Measurements from ENCODE around the gene HOMEZ.
A peak's percentile ranks its signal among the peaks of the same experiment; 100 is the strongest.

The HOMEZ gene

DNA sequence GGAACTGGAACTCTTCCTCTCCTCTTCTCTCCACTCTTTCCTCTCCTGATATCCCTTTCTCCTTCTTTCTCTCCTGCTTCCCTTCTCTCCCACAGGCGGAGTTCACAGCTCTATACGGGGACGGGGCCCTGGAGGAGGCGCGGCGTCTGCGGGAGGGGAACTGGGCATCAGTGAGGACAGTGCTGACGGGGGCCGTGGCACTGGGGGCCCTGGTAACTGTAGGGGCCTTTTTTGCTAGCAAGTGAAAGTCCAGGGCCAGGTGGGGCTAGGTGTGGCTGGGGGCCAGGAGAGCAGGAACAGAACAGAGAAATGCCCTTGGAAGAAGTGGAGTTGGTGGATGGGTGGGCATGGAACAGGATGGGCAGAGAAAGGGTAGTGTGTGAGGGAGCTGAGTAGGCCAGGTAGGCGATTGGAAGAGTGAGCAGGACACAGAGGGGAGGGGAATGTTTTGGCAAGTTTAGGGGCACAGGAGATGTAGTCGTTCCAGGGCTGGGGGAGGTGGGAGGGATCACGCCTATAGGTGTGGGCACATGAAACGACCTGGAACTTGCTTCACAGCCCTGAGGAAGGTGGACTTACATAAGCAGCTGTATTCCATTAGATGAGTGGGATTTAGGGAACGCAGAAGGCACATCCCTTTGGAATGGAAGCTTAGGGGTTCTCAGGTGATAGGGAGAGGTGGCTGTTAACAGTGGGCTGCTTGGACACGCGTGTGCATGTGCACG lies 23.0 kb upstream of the HOMEZ start:
- no peak for DNase-seq (ENCODE audit: low read depth in 3 of 3, low spot score in 1 of 3)

DNA sequence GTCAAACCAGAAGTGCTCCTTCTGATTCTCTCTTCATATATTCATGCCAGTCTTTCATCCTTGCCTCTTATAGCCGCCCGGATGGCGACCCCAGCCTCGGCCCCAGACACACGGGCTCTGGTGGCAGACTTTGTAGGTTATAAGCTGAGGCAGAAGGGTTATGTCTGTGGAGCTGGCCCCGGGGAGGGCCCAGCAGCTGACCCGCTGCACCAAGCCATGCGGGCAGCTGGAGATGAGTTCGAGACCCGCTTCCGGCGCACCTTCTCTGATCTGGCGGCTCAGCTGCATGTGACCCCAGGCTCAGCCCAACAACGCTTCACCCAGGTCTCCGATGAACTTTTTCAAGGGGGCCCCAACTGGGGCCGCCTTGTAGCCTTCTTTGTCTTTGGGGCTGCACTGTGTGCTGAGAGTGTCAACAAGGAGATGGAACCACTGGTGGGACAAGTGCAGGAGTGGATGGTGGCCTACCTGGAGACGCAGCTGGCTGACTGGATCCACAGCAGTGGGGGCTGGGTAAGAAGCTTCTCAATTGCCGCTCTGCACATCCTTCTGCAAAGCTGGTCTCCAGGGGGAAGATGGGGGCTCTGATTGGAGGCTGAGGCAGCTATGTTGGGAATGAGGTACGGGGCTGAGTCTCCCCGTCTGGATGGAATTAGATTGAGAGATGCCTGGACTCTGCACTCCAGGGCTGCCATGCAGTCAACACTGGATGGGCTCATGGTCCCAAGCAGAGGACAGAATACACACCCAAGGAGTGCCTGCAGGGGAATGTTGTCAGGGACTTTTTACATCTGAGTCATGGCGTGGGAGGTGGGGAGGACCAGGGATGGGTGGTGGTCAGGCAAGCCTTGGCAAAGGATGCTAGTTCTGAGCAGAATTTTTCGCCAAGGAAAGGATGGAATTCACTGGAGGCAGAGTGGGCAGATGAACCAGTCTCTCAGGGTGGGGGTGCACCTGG lies 22.0 kb upstream of the HOMEZ start:
- no peak for DNase-seq (ENCODE audit: low read depth in 3 of 3, low spot score in 1 of 3)

DNA sequence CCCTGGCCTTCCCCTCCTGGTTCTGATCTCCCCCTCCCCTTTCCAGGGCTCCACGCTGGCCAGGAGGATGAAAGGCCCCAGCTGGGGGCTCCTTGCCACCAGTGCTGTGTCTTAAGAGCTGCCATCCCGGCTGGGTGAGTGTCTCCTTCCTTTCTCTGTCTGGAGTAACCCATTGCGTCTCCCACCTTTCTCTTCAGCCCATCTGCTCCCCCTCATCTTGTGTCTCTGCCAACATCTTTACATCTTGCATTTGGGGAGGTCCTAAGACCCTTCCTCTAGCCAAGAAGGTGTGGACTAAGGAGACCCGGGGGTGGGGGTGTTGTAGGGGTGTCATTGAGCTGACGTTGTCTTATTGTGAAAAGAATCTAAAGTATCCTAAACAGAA lies 21.2 kb upstream of the HOMEZ start:
- DNase-seq (ENCODE audit: low read depth in 3 of 3, low spot score in 1 of 3): no peak

DNA sequence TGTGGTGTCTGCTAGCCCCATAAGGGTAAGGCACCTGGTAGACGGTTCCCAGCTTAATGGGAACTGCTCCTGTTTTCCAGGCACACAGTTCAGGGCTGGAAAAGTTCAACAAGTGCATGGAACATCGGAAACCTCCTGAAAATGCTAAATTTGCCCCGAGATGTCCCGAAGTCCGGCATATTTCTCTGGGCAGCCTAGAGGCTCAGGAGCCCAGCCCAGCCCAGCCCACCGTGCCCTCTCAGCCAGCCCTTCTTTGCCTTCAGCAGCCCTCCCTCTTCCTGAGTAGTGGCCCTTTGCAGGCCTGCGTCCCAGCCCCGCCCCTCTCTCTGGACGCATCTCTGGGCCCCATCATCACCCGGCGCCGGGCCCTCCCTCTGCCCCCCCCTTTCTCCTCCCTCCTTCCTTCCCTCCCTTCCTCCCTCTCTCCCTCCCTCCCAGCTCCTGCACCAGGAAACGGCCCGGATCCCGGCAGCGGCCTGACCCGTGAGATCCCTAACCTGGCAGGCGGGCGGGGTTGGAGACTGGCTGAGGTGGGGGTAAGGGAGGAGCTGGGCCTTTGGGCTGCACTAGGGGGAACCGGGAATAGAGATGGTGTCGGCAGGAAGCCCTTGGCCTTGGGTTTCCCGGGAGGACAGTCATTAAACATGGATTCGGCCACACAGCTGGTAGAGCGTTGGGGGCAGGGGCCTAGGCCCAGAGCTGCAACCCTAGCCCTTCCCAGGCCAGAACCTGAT lies 20.6 kb upstream of the HOMEZ start, which contains the start of gene BCL2L2:
BCL2L2 (plus strand) TSS at position 422 of the 734 bp plus-strand sequence. CDS start 935 bp downstream, outside the sequence.
- DNase-seq (ENCODE audit: low read depth in 3 of 3, low spot score in 1 of 3): no peak

DNA sequence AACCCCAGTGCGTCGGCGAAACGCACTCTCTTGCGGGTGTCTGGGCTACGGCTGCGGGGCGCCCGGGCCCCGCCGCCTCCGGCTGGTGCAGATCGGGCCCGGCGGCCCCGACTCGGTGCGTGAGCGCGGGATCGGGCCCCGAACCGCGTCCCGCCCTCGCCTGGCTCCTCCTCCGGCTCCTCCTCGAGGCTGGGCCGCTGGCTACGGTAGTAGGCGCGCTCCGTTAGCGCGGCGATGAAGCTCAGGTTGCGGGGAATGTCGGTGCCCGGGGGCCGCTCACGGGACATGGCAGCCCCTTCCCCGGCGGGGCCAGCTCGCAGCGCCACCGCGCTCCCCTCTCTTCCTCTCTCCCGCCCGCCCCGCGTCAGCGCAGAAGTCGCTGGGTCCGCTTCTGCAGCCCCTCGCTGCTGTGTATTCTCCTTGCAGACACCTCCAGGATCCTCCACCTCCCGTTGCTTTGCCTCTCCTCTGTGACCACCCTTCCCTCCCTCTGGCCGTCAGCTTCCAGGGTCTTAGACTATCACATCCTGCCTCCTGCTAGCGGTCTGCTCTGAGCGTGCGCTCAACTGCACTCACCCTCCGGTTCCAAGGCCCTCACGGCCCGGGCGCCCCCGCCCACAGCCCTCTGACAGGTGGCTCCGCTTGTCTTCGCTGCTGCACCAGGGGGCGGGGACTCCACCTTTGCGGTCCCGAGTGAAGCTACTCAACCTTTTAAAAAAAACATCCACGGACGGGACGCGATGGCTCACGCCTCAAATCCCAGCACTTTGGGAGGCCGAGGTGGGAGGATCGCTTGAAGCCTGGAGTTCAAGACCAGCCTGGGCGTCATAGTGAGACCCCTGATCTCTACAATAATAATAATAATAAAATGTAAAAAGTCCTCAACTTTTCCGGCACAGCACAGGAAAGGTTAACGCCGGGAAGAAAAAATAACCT lies 16.6 kb upstream of the HOMEZ start, which contains the start of gene PPP1R3E:
PPP1R3E (minus strand) TSS at position 570 of the 936 bp plus-strand sequence; CDS start at position 287, 283 bp downstream.
- peak; percentile 67 to 77 (median 74) for DNase-seq (ENCODE audit: low read depth in 3 of 3, low spot score in 1 of 3)

DNA sequence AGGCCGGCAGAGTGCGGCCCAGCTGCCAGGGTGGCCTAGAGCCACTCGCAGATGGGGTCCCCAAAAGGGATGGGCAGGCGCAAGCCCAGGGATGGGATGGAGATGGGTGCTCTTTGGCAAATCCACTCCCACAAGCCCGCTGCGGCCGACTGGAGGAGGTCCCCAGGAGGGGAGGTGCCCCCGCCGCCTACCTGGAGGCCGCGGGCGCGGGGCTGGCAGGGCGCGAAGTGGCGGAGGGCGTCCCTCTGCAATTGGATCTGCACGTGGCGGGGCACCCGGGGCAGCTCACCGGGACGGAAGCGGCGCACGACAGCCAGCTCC lies 16.0 kb upstream of the HOMEZ start:
- peak in 1 of 3 donors; percentile 18 for DNase-seq (ENCODE audit: low read depth in 3 of 3, low spot score in 1 of 3)

DNA sequence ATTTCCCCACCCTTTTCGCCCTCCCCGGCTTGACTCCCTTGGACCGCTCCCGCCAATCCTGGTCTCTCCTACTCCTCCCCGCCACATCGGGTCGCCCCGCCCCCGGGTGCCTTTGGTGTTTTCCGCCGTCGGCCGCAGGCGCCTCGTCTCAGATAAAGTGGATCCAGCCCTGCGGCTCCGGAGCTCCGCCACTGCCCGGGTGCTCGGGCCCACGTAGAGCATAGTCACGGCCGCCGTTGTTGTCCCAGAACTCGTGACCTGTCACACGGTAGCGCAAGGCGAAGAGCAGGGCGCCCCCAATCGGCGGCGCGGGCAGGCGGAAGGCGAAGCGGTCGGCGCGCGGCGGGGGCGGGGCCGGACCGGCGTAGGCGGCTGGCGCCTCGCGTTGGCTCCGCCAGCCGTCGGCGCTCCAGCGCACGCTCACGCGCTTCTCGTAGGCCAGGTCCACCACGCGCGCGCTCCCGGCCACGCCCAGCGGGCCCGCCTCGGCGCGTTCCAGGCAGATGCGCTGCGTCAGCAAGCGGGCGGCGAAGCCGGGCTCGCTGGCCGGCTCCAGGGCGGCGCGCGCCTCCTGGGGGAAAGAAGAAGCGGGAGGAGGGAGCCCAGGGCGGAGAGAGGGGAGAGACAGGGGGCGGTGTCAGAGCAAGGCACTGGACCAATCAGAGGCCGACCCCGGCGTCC lies 15.5 kb upstream of the HOMEZ start:
- peak; percentile 87 to 95 (median 93) for DNase-seq (ENCODE audit: low read depth in 3 of 3, low spot score in 1 of 3)

DNA sequence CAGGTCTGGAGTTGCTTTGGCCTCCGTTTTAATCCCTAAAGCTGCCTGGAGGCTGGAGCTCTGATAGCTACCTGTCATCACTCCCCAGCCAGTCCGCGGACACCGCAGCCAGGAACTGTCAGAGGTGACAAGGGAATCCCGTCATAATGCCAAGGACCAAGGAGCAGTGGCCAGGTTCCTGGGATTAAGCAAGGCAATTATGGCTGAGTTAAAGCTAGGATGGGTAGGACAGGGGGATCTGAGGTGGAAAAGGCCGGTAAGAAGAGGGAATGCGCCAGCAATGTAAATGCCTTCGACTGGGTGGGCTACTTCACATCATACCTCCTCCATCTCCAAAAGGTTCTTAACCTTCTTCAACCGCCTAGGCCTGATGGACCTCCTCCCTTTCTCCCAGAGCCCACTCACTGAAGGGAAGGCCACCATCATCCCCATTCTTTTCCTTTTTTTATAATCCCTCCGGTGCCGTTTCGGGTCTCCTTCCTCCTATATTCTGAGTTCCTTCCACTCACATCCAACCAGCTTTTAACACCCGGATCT lies 14.8 kb upstream of the HOMEZ start:
- DNase-seq (ENCODE audit: low read depth in 3 of 3, low spot score in 1 of 3): no peak

DNA sequence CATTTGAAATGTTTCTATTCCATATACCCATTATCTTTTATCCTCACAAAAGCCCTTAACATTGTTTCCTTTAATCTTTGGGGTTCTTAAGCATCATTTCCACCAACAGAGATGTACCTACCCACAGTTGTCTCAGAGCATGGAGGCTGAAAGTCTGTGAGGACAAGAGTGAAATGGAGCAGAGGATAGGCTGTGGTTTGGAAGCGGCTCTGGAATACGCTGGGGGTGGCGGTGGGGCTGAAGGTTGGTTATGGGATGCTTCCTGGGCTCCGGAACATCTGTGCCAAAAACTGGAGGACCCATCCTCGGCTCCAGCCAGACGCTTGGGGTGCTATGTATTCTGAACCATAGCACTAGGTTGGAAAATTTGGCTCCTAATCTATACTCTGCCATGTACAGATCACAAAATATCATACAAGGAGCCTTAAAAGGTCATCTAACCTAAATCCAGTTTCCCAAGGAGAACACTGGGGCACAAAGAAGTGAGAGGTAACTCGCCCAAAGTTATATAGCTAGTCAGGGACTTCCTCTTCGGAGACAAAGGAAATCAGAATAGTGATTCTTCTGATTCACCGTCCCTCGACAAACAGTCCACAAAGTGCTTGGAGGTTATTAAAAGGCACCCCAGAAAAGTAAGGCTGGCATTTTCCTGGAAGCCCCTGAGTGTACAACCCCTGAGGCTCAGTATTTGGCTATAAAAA lies 14.2 kb upstream of the HOMEZ start:
- DNase-seq (ENCODE audit: low read depth in 3 of 3, low spot score in 1 of 3): no peak

DNA sequence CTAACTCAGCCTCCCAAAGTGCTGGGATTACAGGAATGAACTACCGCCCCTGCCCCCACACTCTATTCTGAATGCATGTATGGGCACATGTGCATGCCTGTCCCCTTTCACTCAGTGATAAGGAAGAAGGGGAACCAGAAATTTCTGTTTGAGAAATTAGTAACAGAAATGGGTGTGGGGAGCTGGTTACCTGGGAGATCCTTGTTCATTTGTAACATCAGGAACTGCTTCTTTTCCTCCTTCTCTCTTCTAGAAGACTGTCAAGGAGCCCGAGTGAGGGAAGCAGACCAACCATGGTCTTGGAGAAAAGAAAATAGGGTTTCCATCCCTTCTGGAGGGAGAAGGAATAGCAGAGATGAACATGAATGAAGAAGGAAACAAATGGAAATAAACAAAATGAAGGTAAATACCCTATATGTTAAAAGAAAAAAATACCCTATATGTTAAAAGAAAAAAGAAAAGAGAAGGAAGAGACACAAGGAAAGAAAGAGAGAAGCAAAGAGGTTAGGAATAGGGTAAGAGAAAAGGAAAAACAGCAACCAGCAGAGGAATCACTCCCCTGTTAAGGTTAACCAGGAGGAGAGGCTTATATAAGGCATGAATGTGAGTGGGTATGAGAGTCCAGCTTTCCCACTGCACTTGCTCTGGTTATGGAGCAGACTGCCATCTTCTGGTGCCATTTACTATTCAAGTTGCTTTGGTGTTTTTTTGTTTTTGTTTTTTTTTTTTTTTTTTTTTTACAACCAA lies 13.5 kb upstream of the HOMEZ start:
- no peak for DNase-seq (ENCODE audit: low read depth in 3 of 3, low spot score in 1 of 3)

DNA sequence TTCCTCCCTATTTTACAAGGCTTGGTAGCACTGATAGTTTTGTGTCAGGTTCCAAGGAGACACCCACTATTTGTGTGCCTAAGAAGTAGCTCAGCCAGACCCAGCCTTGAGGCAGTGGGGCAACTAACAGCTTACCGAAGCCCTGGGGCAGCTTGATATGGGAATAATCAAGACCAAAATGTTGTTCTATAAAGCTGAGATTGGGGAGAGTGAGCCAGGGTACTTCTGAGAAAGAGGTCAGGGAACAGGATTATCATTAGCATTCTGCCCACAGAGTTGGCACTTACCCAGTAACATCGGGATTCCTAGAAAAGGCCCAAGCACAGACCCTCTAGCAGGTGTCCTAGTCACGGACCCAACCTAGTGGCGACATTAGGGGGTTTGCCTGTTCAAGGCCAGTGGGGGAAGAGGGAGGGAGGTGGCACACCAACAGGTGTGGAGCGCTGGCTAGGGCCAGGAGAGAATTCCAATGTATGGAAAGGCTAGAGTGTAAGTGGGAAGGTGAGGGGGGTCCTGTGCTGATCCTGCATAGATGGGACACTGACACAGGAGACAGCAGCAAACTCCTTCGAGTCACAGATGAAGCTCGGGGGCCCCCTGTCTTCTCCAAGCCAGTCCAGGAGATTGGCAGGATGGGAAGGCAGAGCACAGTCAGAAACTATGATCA lies 11.8 kb upstream of the HOMEZ start:
- no peak for DNase-seq (ENCODE audit: low read depth in 3 of 3, low spot score in 1 of 3)

DNA sequence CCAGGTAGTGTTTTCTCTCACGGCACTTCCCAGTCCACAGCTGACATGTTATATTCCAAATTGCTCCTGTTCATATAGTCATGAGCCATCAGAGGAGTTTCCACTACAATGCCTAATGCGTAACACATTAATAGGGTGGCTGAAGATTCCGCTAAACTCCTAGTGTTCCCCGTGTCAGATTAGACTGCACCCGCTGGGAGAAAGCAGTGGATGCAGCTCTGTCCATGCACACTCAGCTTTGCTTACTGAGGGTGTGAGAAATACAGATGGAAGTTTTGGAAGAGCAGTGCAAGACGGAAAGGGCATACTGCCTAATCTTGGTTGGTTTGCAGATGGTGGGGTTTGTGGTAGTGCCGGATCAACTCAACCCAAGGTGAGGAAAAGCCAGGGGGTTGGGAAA lies 11.2 kb upstream of the HOMEZ start:
- DNase-seq (ENCODE audit: low read depth in 3 of 3, low spot score in 1 of 3): no peak

DNA sequence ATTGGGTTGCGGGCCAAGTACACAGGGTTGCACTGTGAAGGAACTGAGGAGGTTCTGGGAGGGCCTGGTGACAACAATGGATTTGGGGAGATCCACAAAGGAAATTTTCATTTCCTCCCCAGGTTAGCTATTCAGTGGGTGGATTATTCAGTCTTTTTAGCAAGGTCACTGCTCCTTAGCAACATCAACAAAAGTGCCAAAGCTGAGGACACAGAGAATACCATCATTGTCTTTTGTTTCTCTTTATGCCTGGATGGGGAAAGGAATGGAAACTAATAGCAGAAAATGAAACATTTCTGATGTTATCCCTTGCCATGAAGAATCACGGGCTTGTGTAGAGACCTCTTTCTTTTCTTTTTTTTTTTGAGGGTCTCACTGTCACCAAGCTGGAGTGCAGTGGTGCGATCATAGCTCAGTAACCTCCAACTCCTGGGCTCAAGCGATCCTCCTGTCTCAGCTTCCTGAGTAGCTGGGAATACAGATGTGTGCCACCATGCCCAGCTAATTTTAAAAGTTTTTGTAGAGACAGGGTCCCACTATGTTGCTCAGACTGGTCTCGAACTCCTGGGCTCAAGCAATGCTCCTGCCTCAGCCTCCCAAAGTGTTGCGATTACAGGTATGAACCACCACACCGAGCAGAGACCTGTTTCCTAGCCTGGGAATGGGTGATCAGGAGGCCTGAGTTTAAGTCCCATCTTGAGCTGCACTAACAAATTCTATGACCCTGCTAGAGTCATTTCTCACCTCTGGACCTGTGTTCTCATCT lies 10.3 kb upstream of the HOMEZ start:
- no peak for DNase-seq (ENCODE audit: low read depth in 3 of 3, low spot score in 1 of 3)

DNA sequence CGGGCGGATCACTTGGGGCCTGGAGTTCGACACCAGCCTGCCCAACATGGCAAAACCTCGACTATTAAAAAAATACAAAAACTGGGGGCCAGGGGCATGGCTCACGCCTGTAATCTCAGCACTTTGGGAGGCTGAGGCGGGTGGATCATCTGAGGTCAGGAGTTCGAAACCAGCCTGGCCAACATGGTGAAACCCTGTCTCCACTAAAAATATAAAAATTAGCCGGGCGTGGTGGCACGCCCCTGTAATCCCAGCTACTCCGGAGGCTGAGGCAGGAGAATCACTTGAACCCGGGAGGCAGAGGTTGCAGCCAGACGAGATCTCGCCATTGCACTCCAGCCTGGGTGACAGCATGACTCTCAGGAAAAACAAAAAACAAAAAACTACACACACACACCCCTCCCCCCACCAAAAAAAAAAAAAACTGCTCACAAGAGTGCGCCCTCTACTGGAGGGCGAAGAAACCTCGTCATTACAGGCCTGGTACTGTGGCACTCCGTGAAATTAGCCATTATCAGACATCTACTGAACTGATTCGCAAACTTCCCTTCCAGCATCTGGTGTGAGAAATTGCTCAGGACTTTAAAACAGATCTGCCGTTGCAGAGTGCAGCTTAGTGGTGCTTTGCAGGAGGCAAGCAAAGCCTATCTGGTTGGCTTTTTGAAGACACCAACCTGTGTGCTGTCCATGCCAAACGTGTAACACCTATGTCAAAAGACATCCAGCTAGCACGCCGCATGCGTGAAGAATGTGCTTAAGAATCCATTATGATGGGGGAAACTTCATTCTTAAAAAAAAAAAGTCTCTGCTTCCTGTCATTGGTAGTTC lies 9.0 kb upstream of the HOMEZ start:
- DNase-seq (ENCODE audit: low read depth in 3 of 3, low spot score in 1 of 3): peak in 1 of 3 donors; percentile 22

DNA sequence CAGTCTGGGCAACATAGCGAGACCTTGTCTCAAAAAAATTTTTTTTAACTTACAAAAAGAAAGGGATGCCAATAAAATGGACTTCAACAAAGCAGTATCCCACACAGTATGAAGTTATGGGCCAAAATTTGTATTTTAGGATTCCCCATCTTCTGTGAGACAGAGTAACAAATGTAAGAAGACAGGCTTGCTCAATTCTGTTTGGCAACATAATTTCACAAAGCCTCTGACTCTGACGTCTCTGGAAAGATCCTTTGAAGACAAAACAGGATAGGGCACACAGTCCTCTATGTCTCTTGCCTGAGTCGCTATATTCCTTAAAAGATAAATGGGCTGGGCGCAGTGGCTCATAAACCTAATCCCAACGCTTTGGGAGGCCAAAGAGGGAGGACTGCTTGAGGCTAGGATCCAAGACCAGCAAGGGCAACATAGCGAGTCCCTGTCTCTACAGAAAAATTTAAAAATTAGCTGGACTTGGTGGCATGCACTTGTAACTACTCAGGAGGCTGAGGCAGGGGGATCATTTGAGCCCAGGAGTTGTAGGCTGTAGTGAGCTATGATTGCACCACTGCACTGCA lies 1.1 kb upstream of the HOMEZ start:
- DNase-seq (ENCODE audit: low read depth in 3 of 3, low spot score in 1 of 3): no peak

DNA sequence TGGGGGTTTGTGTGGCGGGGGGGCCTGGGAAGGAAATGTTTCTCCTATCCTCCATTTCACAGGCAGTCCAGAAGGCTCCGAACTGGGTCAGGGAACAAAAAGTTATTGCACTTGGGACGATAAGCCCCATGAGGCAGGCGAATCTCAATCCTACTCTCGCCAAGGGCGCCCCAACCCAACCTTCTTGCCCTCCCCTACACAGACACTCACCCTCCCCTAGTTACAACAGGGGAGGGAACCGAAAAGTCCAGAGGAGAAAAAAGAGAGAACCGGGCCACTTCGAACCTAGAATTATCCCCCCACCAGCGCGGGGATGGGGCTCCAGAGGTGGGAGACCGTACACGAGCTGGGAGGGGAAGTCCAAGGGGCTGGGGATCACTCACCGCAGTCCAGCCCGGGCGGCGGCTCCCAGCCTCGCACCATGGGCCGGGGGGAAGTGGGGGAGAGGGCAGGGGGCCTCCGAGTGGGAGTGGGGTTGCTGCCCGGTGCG lies 357 bp downstream of the HOMEZ start:
- no peak for DNase-seq (ENCODE audit: low read depth in 3 of 3, low spot score in 1 of 3)

Measured in stimulated activated CD4-positive, alpha-beta T cell treated with anti-CD3 and anti-CD28 coated beads, TNF-alpha, amount 100 ng/mL, for 1 hour (primary cell).